Left colon (tissue), 2 donors: ENCODE measurements around the gene CPAMD8. TPM values are rescaled to one million over a fixed set of nuclear protein-coding genes. Genes with fewer than 3 reads are reported as not detected.
"Not testable (repeated sequence)": the region's sequence is repeated elsewhere in the genome, so short reads cannot be mapped to it uniquely, and the experiment has no call there.

Source experiments
- ATAC-seq: fragments of 200-7000 bp; cut with Tn5 transposase; one replicate; pipeline ENCODE4 v1.9.1; 2020; ENCODE audit warnings: mild to moderate bottlenecking, moderate library complexity
- DNase-seq, 2 donors: peaks; one replicate each; pipeline ENCODE4 v3.0.0-alpha.2; 2020
- intact Hi-C, 2 donors: fragments of 100-400 bp; cut with DNase I in 1 of 2; cut with micrococcal nuclease in 1 of 2; formaldehyde crosslinking; loops; one replicate each; pipeline versions ENCODE4 v1.11.2 to v1.14.0; 2022; cut with DNase I, micrococcal nuclease
- total RNA-seq, 2 donors: library from RNA; stranded (reverse); fragmentation: NEBNext Ultra II Directional; extraction: Animal tissue kit (Norgen Biotek cat#: 25700); gene quantifications; one replicate each; pipeline ENCODE4 v1.2.1, GENCODE V29; 2021
- donor health status: DM: no; HTN: no; CAD: no.
- donor health status: DM: yes; HTN: yes; CAD: no.

The CPAMD8 gene
- total RNA-seq, 2 donors from 2014 or later = 2.3 to 3.4 TPM

GRCh38 chr19:16937796-16938195 lies 88.8 kb downstream of the CPAMD8 start:
- ATAC-seq, intact Hi-C loops, DNase-seq: not testable (repeated sequence)

GRCh38 chr19:16936901-16937300 lies 89.7 kb downstream of the CPAMD8 start:
- no peak for ATAC-seq
- intact Hi-C loops = no loop called here
- no peak for DNase-seq

- no peak for DNase-seq
- ATAC-seq = no peak
- intact Hi-C loops = no loop called here
Measured at GRCh38 chr19:16934489-16934888, 92.1 kb downstream of the CPAMD8 start.

- DNase-seq (no peak), ATAC-seq (no peak)
- intact Hi-C loops = no loop called here
Measured at GRCh38 chr19:16931306-16931705, 95.3 kb downstream of the CPAMD8 start.

GRCh38 chr19:16930753-16931152 lies 95.9 kb downstream of the CPAMD8 start:
- intact Hi-C loops = no loop called here

GRCh38 chr19:16928916-16929315 lies 97.7 kb downstream of the CPAMD8 start:
- intact Hi-C loops = no loop called here
- no peak for ATAC-seq

More at GRCh38 chr19:16930753-16931152, 95.9 kb downstream of the CPAMD8 start:
- DNase-seq (no peak), ATAC-seq (no peak)

GRCh38 chr19:16928351-16928750 lies 98.3 kb downstream of the CPAMD8 start:
- ATAC-seq (no peak), DNase-seq (no peak)
- intact Hi-C loops = no loop called here

More at GRCh38 chr19:16928916-16929315, 97.7 kb downstream of the CPAMD8 start:
- DNase-seq = no peak

GRCh38 chr19:16927883-16928282 lies 98.7 kb downstream of the CPAMD8 start:
- ATAC-seq (no peak), DNase-seq (no peak)
- intact Hi-C loops = no loop called here

- intact Hi-C loops = no loop called here
- ATAC-seq = no peak
Measured at GRCh38 chr19:16922949-16923348, 103.7 kb downstream of the CPAMD8 start.

GRCh38 chr19:16922592-16922934 lies 104.0 kb downstream of the CPAMD8 start:
- DNase-seq (no peak), ATAC-seq (no peak)
- intact Hi-C loops = no loop called here

More at GRCh38 chr19:16922949-16923348, 103.7 kb downstream of the CPAMD8 start:
- DNase-seq = no peak

- DNase-seq (no peak), ATAC-seq (no peak)
- intact Hi-C loops = no loop called here
Measured at GRCh38 chr19:16921766-16922591, 104.6 kb downstream of the CPAMD8 start.

GRCh38 chr19:16920816-16921529 lies 105.6 kb downstream of the CPAMD8 start:
- intact Hi-C loops = no loop called here
- no peak for DNase-seq
- no peak for ATAC-seq

- no peak for DNase-seq
- no peak for ATAC-seq
- intact Hi-C loops = no loop called here
Measured at GRCh38 chr19:16919496-16919895, 107.1 kb downstream of the CPAMD8 start.

- intact Hi-C loops = no loop called here
- DNase-seq (no peak), ATAC-seq (no peak)
Measured at GRCh38 chr19:16917401-16917800, 109.2 kb downstream of the CPAMD8 start.

GRCh38 chr19:16915734-16916133 lies 110.9 kb downstream of the CPAMD8 start:
- no peak for ATAC-seq
- intact Hi-C loops = no loop called here

GRCh38 chr19:16915135-16915534 lies 111.5 kb downstream of the CPAMD8 start:
- intact Hi-C loops = no loop called here
- no peak for DNase-seq
- ATAC-seq = no peak

More at GRCh38 chr19:16915734-16916133, 110.9 kb downstream of the CPAMD8 start:
- DNase-seq = no peak

- ATAC-seq (no peak), DNase-seq (no peak)
- intact Hi-C loops = no loop called here
Measured at GRCh38 chr19:16914421-16914820, 112.2 kb downstream of the CPAMD8 start.

- ATAC-seq (no peak), DNase-seq (no peak)
- intact Hi-C loops = no loop called here
Measured at GRCh38 chr19:16912780-16913179, 113.8 kb downstream of the CPAMD8 start.

GRCh38 chr19:16911046-16911445 lies 115.6 kb downstream of the CPAMD8 start:
- no peak for ATAC-seq
- intact Hi-C loops = no loop called here
- no peak for DNase-seq

GRCh38 chr19:16908759-16909158 lies 117.9 kb downstream of the CPAMD8 start:
- no peak for ATAC-seq
- intact Hi-C loops = no loop called here
- no peak for DNase-seq
